Cardiac muscle cell (in vitro differentiated cells and primary cell): ENCODE results near the gene TMEM221. TPM values are rescaled to one million over a fixed set of nuclear protein-coding genes. Genes with fewer than 3 reads are reported as not detected.

Source experiments
- DNase-seq, 2 donors: peaks; one replicate each; pipeline versions ENCODE4 v3.0.0 to v3.0.0-alpha.2; 2010 to 2017; ENCODE audit warnings: low read depth in 1 of 2, low spot score in 1 of 2
- H3K27ac ChIP-seq: fragments of 200-600 bp; sonication (generic); 2 replicates; pipeline ENCODE4 v1.5.1; 2016
- H3K27me3 ChIP-seq: fragments of 200-600 bp; sonication (generic); 2 replicates; pipeline ENCODE4 v1.6.0; 2016; ENCODE audit warnings: control low read depth
- H3K36me3 ChIP-seq: fragments of 200-600 bp; sonication (generic); 2 replicates; pipeline ENCODE4 v1.5.1; 2016; ENCODE audit warnings: control low read depth
- H3K4me1 ChIP-seq: fragments of 200-600 bp; sonication (generic); 2 replicates; pipeline ENCODE4 v1.8.1; 2017; ENCODE audit warnings: low read depth, mild to moderate bottlenecking, mixed run types
- H3K4me3 ChIP-seq: fragments of 200-600 bp; sonication (generic); 2 replicates; pipeline ENCODE4 v1.5.1; 2016; ENCODE audit warnings: mild to moderate bottlenecking
- H3K9me3 ChIP-seq: fragments of 200-600 bp; sonication (generic); 2 replicates; pipeline ENCODE4 v1.5.1; 2017; ENCODE audit warnings: low read depth, mild to moderate bottlenecking, control low read depth
- CTCF ChIP-seq: IDR thresholded peaks from 2 replicates; pipeline ENCODE4 v1.5.1; 2012; ENCODE audit warnings: low read depth, mild to moderate bottlenecking, low read length
- polyA plus RNA-seq: library from polyadenylated mRNA; unstranded; fragments of >200 nt; fragmentation: Nextera tagmentation; extraction: Ambion mirVana; gene quantifications from 2 replicates; pipeline ENCODE4 v1.2.1, GENCODE V29; 2016
- total RNA-seq: library from RNA; depleted of rRNA; stranded (reverse); fragments of >200 nt; gene quantifications from 2 replicates; pipeline ENCODE4 v1.2.3, GENCODE V29; 2016

Gene TMEM221
- total and polyA plus RNA-seq, 2 experiments from 2014 or later, result 3.2 to 5.7 TPM

- H3K9me3 ChIP-seq, result no peaks in the 10 kb centered on the region
- H3K27me3 ChIP-seq, result peaks cover 46% of the 10 kb centered on the region
- no peaks in the 10 kb centered on the region for H3K36me3 ChIP-seq
- no peak overlapping the region for H3K4me3 ChIP-seq
- DNase-seq, result no peak
- no peaks in the 10 kb centered on the region for H3K4me1 ChIP-seq
- no peak overlapping the region for H3K27ac ChIP-seq
- no peak for TF ChIP-seq CTCF
Measured at GRCh38 chr19:17456127-17456526, 7.7 kb upstream of the TMEM221 start.

GRCh38 chr19:17455308-17456123, 7.0 kb upstream of the TMEM221 start:
- no peak for DNase-seq
- H3K27me3 ChIP-seq, result peaks cover 46% of the 10 kb centered on the region
- no peaks in the 10 kb centered on the region for H3K9me3 ChIP-seq

GRCh38 chr19:17454576-17455071, 6.2 kb upstream of the TMEM221 start:
- Histone ChIP-seq H3K27me3 (peaks cover 46% of the 10 kb centered on the region), H3K36me3 (no peaks in the 10 kb centered on the region), H3K4me1 (no peaks in the 10 kb centered on the region), H3K27ac (no peak overlapping the region), H3K4me3 (no peak overlapping the region), H3K9me3 (no peaks in the 10 kb centered on the region)
- TF ChIP-seq CTCF, result no peak
- DNase-seq, result peak in 1 of 2 donors; percentile 29

More at GRCh38 chr19:17455308-17456123, 7.0 kb upstream of the TMEM221 start:
- no peaks in the 10 kb centered on the region for H3K36me3 ChIP-seq
- H3K4me1 ChIP-seq, result no peaks in the 10 kb centered on the region
- no peak overlapping the region for H3K27ac ChIP-seq
- no peak for TF ChIP-seq CTCF
- no peak overlapping the region for H3K4me3 ChIP-seq

- Histone ChIP-seq H3K36me3 (no peaks in the 10 kb centered on the region), H3K4me1 (no peaks in the 10 kb centered on the region), H3K4me3 (no peak overlapping the region), H3K9me3 (no peaks in the 10 kb centered on the region), H3K27me3 (peaks cover 43% of the 10 kb centered on the region), H3K27ac (no peak overlapping the region)
- no peak for TF ChIP-seq CTCF
- no peak for DNase-seq
Measured at GRCh38 chr19:17451820-17452219, 3.4 kb upstream of the TMEM221 start.

GRCh38 chr19:17450264-17451075, 2.0 kb upstream of the TMEM221 start:
- Histone ChIP-seq H3K9me3 (no peaks in the 10 kb centered on the region), H3K4me3 (no peak overlapping the region), H3K4me1 (no peaks in the 10 kb centered on the region), H3K27me3 (peaks cover 36% of the 10 kb centered on the region), H3K36me3 (no peaks in the 10 kb centered on the region), H3K27ac (no peak overlapping the region)
- TF ChIP-seq CTCF, result no peak
- DNase-seq, result no peak
